Ishikawa (cell line): Measurements from ENCODE around the gene FAAP100.
A peak's percentile ranks its signal among the peaks of the same experiment; 100 is the strongest.

Experiments
- CEBPB ChIP-seq: IDR thresholded peaks from 2 replicates; pipeline ENCODE4 v1.6.1; 2012
- CREB1 ChIP-seq: IDR thresholded peaks from 2 replicates; pipeline ENCODE4 v1.6.1; 2012; ENCODE audit warnings: low read depth
- EGR1 ChIP-seq: IDR thresholded peaks from 2 replicates; pipeline ENCODE4 v1.6.1; 2012
- EP300 ChIP-seq: IDR thresholded peaks from 2 replicates; pipeline ENCODE4 v1.6.1; 2012; ENCODE audit warnings: borderline replicate concordance
- MAX ChIP-seq: IDR thresholded peaks from 2 replicates; pipeline ENCODE4 v1.6.1; 2012
- RAD21 ChIP-seq: IDR thresholded peaks from 2 replicates; pipeline ENCODE4 v1.6.1; 2012; ENCODE audit warnings: low read depth
- REST ChIP-seq: IDR thresholded peaks from 2 replicates; pipeline ENCODE4 v1.6.1; 2012; ENCODE audit warnings: low read depth, mild to moderate bottlenecking
- TAF1 ChIP-seq: IDR thresholded peaks from 2 replicates; pipeline ENCODE4 v1.6.1; 2012; ENCODE audit warnings: low read depth, mild to moderate bottlenecking
- USF1 ChIP-seq: IDR thresholded peaks from 2 replicates; pipeline ENCODE4 v1.6.1; 2012
- YY1 ChIP-seq: IDR thresholded peaks from 2 replicates; pipeline ENCODE4 v1.6.1; 2012; ENCODE audit warnings: low read depth

- TF ChIP-seq YY1: no peak
- TF ChIP-seq RAD21: peak; percentile 64
- no peak for TF ChIP-seq REST
- no peak for TF ChIP-seq CEBPB
- no peak for TF ChIP-seq EP300
- TF ChIP-seq MAX: no peak
- no peak for TF ChIP-seq TAF1
- TF ChIP-seq USF1: peak; percentile 68
- no peak for TF ChIP-seq EGR1
- TF ChIP-seq CREB1: no peak
Measured at GRCh38 chr17:81537343-81537855, 14.8 kb downstream of the FAAP100 start.
